Natural killer cell treated with Interleukin-12 subunit alpha and Interleukin-12 subunit beta and Interleukin-15 and Interleukin-18, amount 100 ng/mL, for 72 hours (primary cell): Measurements from ENCODE around the gene SKP1. TPM values are rescaled to one million over a fixed set of nuclear protein-coding genes. Genes with fewer than 3 reads are reported as not detected.

Experiments
- ATAC-seq, 2 donors: fragments of 150-1000 bp; cut with Tn5 transposase in 1 of 2; sonication (Bioruptor Pico), chemical (Tn5 transposase) in 1 of 2; 2 replicates each; pipeline ENCODE4 v1.10.0; 2021
- DNase-seq: peaks from one replicate; pipeline ENCODE4 v3.0.0; 2022; ENCODE audit warnings: low spot score
- H3K27ac Mint-ChIP-seq, 2 donors: 1 replicate in 1 of 2; 2 replicates in 1 of 2; pipeline ENCODE4 v1.8.0; 2022; ENCODE audit warnings: mixed read lengths in 2 of 2, mild to moderate bottlenecking in 1 of 2, moderate library complexity in 1 of 2
- H3K27me3 Mint-ChIP-seq, 2 donors: 1 replicate in 1 of 2; 2 replicates in 1 of 2; pipeline ENCODE4 v1.8.0; 2022; ENCODE audit warnings: mixed read lengths in 2 of 2
- H3K36me3 Mint-ChIP-seq: one replicate; pipeline ENCODE4 v1.8.0; 2022; ENCODE audit warnings: mixed read lengths
- H3K4me1 Mint-ChIP-seq, 2 donors: 1 replicate in 1 of 2; 2 replicates in 1 of 2; pipeline ENCODE4 v1.8.0; 2022; ENCODE audit warnings: low read depth in 2 of 2, mixed read lengths in 2 of 2, mild to moderate bottlenecking in 1 of 2
- H3K4me3 Mint-ChIP-seq: one replicate; pipeline ENCODE4 v1.8.0; 2022; ENCODE audit warnings: mixed read lengths
- H3K9me3 Mint-ChIP-seq: 2 replicates; pipeline ENCODE4 v1.8.0; 2022; ENCODE audit warnings: mixed read lengths
- total RNA-seq, 2 donors: library from RNA; stranded (reverse); gene quantifications; one replicate each; pipeline ENCODE4 v1.2.3, GENCODE V29; 2022

The SKP1 gene
- total RNA-seq, 2 donors from 2014 or later: 162 to 210 TPM

- Mint-ChIP-seq H3K4me3 (no peak overlapping the region), H3K36me3 (peaks cover 8% of the 10 kb centered on the region), H3K4me1 (peaks cover 61 to 73% of the 10 kb centered on the region in 2 donors), H3K9me3 (no peaks in the 10 kb centered on the region), H3K27me3 (peaks cover 7% of the 10 kb centered on the region in 2 donors), H3K27ac (no peak overlapping the region)
- ATAC-seq (no peak), DNase-seq (peak; percentile 57)
Observed at GRCh38 chr5:134133995-134134541, 42.7 kb downstream of the SKP1 start.

- Mint-ChIP-seq H3K27ac (peak overlapping the region; percentile 43 to 65), H3K4me1 (peaks cover 57 to 68% of the 10 kb centered on the region in 2 donors), H3K36me3 (peaks cover 8% of the 10 kb centered on the region), H3K4me3 (peak overlapping the region; percentile 43), H3K27me3 (peaks cover 7% of the 10 kb centered on the region in 2 donors), H3K9me3 (no peaks in the 10 kb centered on the region)
- DNase-seq (peak; percentile 56), ATAC-seq (no peak)
Observed at GRCh38 chr5:134133188-134133994, 43.4 kb downstream of the SKP1 start.

DNA sequence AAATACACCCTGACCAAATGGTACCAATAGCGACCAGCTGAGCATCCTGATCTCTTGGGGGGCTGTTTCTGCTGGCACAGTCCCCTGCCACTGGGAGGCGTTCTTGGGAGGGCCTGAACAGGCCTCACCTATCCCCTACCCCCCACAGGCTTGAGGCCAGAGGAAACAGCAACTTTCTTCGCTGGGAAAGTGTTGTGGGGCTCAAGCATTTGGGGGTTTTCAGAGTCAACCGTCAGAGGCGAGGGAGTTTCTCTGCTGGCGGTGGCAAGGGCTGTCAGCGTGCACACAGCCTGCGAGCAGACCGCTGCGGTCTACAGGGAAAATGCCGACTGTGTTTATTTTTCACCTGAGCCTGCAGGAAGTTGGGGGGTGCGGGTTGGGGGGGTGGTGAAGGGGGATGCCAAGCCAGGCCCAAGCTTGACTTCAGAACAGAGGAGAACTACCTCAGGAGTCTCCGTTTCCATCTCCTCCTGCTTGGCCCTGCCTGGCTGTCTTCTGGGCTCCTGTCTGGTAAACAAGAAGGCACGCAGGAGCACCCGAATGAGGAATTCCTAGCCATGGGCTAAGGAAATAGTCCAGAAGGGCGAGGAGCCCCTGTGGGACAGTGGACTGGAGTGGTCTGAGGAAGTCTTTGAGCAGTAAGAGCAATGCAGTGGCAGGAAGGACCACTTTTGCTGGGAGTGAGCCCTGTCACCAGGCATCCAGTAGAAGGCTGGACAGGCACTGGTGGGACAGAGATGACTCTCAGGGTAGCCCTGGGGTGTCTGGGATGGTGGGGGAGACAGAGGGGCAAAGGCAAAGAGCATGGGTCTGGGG, 44.2 kb downstream of the SKP1 start:
- DNase-seq (peak; percentile 84), ATAC-seq (peak; percentile 77 to 82)
- Mint-ChIP-seq H3K27me3 (peaks cover 7% of the 10 kb centered on the region in 2 donors), H3K4me3 (peak overlapping the region; percentile 43), H3K9me3 (no peaks in the 10 kb centered on the region), H3K4me1 (peaks cover 54 to 62% of the 10 kb centered on the region in 2 donors), H3K27ac (peak overlapping the region; percentile 43 to 65), H3K36me3 (peaks cover 8% of the 10 kb centered on the region)

DNA sequence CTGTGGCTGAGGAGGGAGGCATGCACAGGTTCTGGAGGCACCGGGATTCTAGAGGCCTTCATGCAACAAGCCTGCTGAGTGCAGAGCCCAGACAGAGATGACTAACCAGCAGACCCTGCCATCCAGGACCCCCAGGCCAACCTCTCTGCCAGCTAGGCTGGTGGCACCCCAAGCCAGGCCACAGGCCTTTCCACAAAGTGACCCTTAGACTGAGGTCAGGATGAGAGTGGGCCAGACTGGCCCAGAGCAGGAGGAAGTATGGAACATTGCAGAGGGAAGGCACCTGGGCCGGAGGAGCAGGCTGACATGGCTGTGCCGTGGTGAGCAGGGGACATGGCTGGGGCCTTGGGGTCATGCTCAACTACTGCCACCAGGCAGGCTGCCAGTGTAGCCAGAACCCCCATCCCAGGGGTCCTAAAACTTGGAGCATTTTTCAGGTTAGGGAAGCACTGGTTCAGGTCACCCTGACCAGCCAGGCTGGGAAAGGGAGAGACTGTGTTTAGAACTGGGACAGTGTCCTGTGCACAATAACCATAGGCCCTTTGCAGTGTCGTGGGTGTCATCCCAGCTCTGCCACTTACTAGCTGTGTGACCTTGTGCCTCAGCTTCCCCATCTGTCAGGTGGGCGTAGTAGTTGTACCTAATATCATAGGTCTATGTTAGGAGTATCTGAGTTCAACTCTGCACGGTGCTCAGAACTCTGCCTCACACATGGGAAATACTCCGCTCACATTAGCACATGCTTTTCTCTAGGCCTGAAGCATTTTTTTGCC, 45.0 kb downstream of the SKP1 start:
- peak overlapping the region; percentile 43 to 65 for H3K27ac Mint-ChIP-seq
- DNase-seq: no peak
- H3K4me1 Mint-ChIP-seq: peaks cover 54 to 58% of the 10 kb centered on the region in 2 donors
- H3K36me3 Mint-ChIP-seq: peaks cover 8% of the 10 kb centered on the region
- peaks cover 7% of the 10 kb centered on the region in 2 donors for H3K27me3 Mint-ChIP-seq
- ATAC-seq: no peak
- peak overlapping the region; percentile 32 for H3K4me3 Mint-ChIP-seq
- no peaks in the 10 kb centered on the region for H3K9me3 Mint-ChIP-seq

DNA sequence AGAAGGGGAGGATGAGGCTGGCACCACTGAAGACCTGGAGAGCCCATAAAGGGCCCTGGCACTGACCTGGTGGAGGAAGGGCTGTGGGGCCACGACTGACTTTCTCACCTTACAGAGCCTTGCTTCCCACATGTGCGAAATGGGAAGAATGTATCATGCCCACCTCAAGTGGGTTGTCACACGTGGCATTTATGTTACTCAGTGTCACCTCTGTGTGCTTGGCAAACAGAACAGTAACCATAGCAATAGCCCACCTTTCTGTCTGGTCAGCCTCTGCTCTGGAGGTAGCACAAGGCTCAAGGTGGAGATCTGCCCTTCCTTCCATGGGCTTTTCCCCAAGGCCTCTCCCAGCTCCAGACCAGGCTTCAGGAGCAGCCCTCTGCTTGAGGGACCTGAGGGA, 45.6 kb downstream of the SKP1 start:
- peaks cover 7% of the 10 kb centered on the region in 2 donors for H3K27me3 Mint-ChIP-seq

DNA sequence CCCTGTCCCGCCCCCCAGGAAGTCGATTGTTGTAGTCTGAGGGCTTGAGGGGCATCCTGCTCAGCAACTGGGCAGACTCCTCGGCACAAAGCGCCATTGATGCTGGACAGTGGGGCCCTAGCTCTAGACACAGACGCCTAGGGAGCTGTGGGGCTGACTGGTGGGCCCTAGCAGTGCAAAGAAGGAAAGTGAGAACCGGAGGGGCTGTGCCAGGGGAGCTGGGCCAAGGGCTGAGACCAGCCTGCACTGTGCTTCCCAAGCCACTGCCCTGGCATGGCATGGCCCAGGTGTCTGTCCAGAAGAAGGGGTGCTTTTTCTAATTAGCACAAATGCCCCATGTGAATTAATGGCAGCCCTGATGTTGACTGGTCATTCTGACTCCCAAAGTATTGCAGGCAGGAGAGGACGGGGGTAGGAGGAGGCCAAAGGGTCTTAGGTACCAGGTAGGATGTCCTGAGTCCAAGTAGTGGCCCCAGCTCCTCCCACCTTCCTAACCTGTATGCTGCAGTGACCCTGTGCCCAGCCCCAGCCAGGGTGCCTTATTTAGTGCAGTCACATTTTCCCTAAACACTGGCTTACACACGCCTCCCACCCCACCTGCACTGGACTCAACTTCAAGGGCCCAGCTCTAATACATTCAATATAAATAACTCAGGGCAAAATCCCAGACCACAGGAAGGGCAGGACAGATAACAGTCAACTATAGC, 46.4 kb downstream of the SKP1 start:
- H3K9me3 Mint-ChIP-seq: no peaks in the 10 kb centered on the region
- peak overlapping the region in 1 of 2 donors; percentile 61 for H3K27ac Mint-ChIP-seq
- DNase-seq (no peak), ATAC-seq (no peak)
- peak overlapping the region; percentile 25 for H3K4me3 Mint-ChIP-seq
- H3K27me3 Mint-ChIP-seq: peaks cover 2 to 3% of the 10 kb centered on the region in 2 donors
- peaks cover 47 to 60% of the 10 kb centered on the region in 2 donors for H3K4me1 Mint-ChIP-seq
- peaks cover 1% of the 10 kb centered on the region for H3K36me3 Mint-ChIP-seq

More for the DNA sequence above, 45.6 kb downstream of the SKP1 start:
- ATAC-seq (no peak), DNase-seq (no peak)
- H3K4me3 Mint-ChIP-seq: peak overlapping the region; percentile 25
- peaks cover 54 to 60% of the 10 kb centered on the region in 2 donors for H3K4me1 Mint-ChIP-seq
- peak overlapping the region in 1 of 2 donors; percentile 61 for H3K27ac Mint-ChIP-seq
- H3K9me3 Mint-ChIP-seq: no peaks in the 10 kb centered on the region
- H3K36me3 Mint-ChIP-seq: peaks cover 8% of the 10 kb centered on the region

DNA sequence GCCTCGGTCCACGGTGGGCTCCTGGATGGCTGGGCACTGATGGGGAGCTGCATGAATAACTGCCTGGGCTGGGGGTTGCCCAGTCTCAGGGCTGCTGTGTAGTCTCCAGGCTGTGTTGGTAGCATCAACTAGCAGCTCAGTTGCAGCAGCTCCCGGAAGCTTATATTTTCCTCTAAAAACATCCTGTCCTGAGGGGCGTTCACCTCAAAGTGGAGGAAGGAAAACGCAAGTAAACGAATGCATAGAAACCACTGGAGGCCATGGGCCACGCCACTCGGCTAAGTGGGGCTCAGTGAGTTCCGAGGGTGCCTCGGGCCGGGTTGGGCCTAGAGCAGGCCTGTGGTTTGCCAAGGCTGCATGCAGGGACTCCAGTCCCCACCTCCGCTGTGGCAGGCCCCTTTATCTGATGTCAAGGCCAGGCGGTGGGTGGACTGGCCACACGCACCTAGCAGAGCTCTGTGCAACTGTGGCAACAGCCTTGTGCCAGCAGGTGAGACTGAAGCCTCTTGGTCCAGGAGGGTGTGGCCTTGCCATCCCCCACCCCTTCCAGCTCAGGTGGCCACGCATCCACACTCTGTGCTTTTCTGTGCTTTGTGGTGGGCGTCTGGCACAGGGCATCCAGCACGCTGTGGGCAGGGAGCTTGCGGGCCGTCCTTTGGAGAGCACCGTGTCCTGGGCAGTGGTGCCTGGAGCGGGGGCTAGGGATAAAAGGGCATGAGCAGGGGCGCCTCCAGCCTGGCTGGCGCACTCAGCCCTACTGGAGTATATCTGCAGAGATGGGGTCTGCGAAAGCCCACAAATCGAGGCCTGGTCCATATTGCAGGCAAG, 47.1 kb downstream of the SKP1 start:
- peak overlapping the region in 1 of 2 donors; percentile 61 for H3K27ac Mint-ChIP-seq
- no peak for ATAC-seq
- no peak for DNase-seq
- no peak overlapping the region for H3K4me3 Mint-ChIP-seq
- H3K9me3 Mint-ChIP-seq: no peaks in the 10 kb centered on the region
- H3K27me3 Mint-ChIP-seq: no peaks in the 10 kb centered on the region
- H3K36me3 Mint-ChIP-seq: no peaks in the 10 kb centered on the region
- peaks cover 43 to 58% of the 10 kb centered on the region in 2 donors for H3K4me1 Mint-ChIP-seq

DNA sequence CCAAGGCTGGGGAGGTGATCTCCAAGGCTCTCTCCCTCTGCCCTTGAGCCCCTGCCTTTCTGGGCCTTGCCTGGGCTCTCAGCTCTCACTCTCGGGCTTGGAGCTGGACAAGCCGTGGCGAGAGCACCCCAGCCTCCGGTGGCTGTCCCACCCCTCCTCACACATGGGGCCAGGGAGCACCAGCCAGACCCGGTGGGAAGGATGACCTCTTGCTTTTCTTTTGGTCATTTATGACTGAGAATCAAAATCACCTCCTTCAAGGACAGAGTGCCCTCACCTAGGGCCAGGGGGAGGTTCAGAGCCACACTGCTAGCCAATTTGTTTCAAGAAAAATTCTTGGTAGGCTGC, 48.1 kb downstream of the SKP1 start:
- Mint-ChIP-seq H3K27ac (no peak overlapping the region), H3K9me3 (no peaks in the 10 kb centered on the region), H3K4me3 (no peak overlapping the region), H3K4me1 (peaks cover 42 to 57% of the 10 kb centered on the region in 2 donors), H3K36me3 (no peaks in the 10 kb centered on the region), H3K27me3 (no peaks in the 10 kb centered on the region)
- no peak for ATAC-seq
- no peak for DNase-seq

DNA sequence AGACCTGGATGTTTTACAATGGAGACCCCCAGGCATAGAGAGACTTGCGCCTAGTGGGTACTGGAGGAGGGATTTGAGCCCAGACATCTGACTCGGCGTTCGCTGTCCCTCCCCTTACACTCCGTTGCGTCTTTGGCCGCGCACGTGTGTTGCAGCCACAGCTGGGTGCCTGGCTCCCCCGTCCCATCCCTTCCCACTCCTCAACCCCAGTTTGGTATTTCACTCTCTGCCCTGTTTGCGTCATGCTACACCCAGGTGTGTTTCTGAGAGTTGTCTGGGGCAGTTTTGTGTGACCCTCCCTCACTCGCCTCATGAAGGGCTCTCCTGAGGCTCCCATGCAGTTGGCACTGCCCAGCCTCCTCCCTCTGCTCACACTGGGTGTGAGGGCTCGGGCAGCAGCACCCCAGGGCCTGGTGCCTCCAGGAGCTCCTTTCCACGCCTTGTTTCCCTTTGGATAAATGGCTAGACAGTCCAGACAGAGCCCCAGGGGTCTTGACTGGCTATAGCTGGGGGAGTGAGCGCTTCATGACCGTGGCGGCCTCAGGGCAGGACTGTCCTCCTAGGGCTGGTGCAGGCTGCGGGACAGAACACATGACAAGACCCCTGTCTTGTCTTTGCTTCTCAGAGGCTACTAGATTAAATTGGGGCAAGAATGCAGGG, 48.6 kb downstream of the SKP1 start:
- Mint-ChIP-seq H3K27me3 (no peaks in the 10 kb centered on the region), H3K4me3 (no peak overlapping the region), H3K36me3 (no peaks in the 10 kb centered on the region), H3K9me3 (no peaks in the 10 kb centered on the region), H3K4me1 (peaks cover 46 to 60% of the 10 kb centered on the region in 2 donors), H3K27ac (no peak overlapping the region)
- ATAC-seq: no peak
- DNase-seq: no peak

DNA sequence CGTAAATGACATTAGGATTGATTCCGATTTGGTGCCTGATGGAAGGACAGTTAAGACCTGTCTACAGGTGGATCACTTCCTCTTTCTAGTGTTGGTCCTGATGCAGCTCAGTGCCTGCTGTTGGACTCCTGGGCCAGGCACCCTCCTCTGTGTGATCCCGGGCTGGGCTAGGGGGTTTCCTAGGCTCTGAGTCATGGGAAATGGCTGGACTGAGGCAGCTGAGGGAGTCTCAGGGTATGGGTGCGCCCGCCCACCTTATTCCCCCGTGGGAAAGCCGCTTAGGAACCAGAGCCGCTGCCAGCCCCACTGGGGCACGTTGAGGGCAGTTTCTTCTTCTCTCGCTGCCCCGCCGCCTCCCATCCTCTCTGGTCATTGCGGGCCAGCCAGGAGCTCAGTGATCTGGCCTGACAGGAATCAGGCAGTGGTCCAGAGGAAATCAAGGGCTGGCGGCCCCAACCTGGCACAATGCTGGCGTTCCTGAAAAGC, 49.3 kb downstream of the SKP1 start:
- H3K36me3 Mint-ChIP-seq: no peaks in the 10 kb centered on the region
- no peaks in the 10 kb centered on the region for H3K9me3 Mint-ChIP-seq
- ATAC-seq (no peak), DNase-seq (no peak)
- H3K4me3 Mint-ChIP-seq: no peak overlapping the region
- peaks cover 44 to 57% of the 10 kb centered on the region in 2 donors for H3K4me1 Mint-ChIP-seq
- no peak overlapping the region for H3K27ac Mint-ChIP-seq
- H3K27me3 Mint-ChIP-seq: no peaks in the 10 kb centered on the region

DNA sequence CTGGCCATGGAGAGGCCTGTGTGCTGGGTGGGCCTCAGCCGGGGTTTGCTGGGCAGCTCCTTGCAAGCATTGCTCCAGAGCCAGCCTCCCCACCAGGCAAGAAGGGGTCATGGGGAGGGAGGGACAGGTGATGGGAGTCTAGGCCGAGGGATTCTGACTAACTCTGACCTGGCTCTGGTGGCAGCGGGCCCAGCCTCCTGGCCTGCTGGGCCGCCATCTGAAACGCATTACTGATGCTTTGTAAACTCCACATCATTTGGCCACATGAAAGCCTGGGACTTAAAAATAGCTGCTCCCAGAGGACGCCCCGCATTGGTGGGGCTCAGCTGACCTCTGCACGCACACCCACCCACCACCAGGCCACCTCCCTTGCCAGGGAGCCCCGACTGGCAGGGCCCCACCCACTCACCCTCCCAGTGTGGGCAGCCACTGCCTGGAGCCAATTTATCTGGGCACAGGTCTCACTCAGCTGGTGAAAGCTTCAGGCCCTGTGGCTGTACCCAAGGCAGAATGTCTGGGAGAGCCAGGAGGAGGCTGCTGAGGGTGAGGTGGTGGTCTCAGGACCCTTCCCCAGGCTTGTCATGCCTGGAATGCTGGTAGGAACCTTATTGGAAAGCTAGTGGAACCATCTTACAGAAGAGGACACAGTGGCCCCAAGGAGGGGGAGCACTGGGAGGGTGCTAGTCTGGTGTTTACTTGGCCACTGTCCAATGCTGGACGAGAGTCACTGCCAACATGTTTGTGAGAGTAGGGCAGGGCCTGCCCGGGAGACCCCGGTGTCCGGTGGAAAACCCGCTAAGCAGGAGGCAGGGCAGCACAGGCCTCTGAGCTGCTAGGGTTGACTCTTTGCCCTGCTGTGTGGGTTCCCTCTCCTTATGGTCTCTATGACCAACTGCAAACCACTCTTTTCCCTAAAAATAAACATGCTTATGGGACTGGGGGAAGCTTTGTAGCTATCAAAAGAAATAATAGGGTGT, 51.4 kb downstream of the SKP1 start:
- no peak overlapping the region for H3K4me3 Mint-ChIP-seq
- H3K27me3 Mint-ChIP-seq: no peaks in the 10 kb centered on the region
- DNase-seq (no peak), ATAC-seq (no peak)
- H3K36me3 Mint-ChIP-seq: no peaks in the 10 kb centered on the region
- H3K27ac Mint-ChIP-seq: peak overlapping the region; percentile 14 to 31
- H3K4me1 Mint-ChIP-seq: peaks cover 29 to 44% of the 10 kb centered on the region in 2 donors
- H3K9me3 Mint-ChIP-seq: no peaks in the 10 kb centered on the region
